ENCODE data around the gene GSTM4. TPM values are rescaled to one million over a fixed set of nuclear protein-coding genes. Genes with fewer than 3 reads are reported as not detected.
A peak's percentile ranks its signal among the peaks of the same experiment; 100 is the strongest.
"Not testable (repeated sequence)": the region's sequence is repeated elsewhere in the genome, so short reads cannot be mapped to it uniquely, and the experiment has no call there.

The GSTM4 gene
- total RNA-seq, 4 donors from 2014 or later = 16.3 to 47.0 (median 35.2) TPM

- no peak for DNase-seq (ENCODE audit: low spot score in 2 of 2)
- 79% methylated on average over 6 of the region's 6 CpGs; no CpG with 5 or more reads in 1 of the 2 donors for WGBS, 2 donors
These were observed 34.0 kb downstream of the GSTM4 start for GRCh38 chr1:109689844-109690405.

GRCh38 chr1:109691759-109692158, 35.9 kb downstream of the GSTM4 start:
- DNase-seq (ENCODE audit: low spot score in 2 of 2) = no peak
- TF ChIP-seq EP300 (IDR thresholded peaks at IDR 0.05) (no peak), POLR2A (IDR thresholded peaks at IDR 0.05) (no peak)
- TF ChIP-seq, protein P1, sequence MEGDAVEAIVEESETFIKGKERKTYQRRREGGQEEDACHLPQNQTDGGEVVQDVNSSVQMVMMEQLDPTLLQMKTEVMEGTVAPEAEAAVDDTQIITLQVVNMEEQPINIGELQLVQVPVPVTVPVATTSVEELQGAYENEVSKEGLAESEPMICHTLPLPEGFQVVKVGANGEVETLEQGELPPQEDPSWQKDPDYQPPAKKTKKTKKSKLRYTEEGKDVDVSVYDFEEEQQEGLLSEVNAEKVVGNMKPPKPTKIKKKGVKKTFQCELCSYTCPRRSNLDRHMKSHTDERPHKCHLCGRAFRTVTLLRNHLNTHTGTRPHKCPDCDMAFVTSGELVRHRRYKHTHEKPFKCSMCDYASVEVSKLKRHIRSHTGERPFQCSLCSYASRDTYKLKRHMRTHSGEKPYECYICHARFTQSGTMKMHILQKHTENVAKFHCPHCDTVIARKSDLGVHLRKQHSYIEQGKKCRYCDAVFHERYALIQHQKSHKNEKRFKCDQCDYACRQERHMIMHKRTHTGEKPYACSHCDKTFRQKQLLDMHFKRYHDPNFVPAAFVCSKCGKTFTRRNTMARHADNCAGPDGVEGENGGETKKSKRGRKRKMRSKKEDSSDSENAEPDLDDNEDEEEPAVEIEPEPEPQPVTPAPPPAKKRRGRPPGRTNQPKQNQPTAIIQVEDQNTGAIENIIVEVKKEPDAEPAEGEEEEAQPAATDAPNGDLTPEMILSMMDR (IDR thresholded peaks at IDR 0.05) = no peak
- H3K4me3 ChIP-seq = no peak overlapping the region
- no peaks in the 10 kb centered on the region for H3K9me3 ChIP-seq
- no peaks in the 10 kb centered on the region for H3K4me1 ChIP-seq
- 47% methylated on average over 6 of the region's 6 CpGs; no CpG with 5 or more reads in 1 of the 2 donors for WGBS, 2 donors
- no peaks in the 10 kb centered on the region for H3K27me3 ChIP-seq
- H3K36me3 ChIP-seq = no peaks in the 10 kb centered on the region
- peak overlapping the region in 1 of 4 donors; percentile 17 for H3K27ac ChIP-seq

More at GRCh38 chr1:109689844-109690405, 34.0 kb downstream of the GSTM4 start:
- Histone ChIP-seq H3K4me1 (no peaks in the 10 kb centered on the region), H3K27me3 (no peaks in the 10 kb centered on the region), H3K9me3 (no peaks in the 10 kb centered on the region), H3K4me3 (no peak overlapping the region), H3K36me3 (no peaks in the 10 kb centered on the region), H3K27ac (no peak overlapping the region)
- TF ChIP-seq, protein P1 (IDR thresholded peaks at IDR 0.05) = no peak
- no peak for TF ChIP-seq POLR2A (IDR thresholded peaks at IDR 0.05)
- no peak for TF ChIP-seq EP300 (IDR thresholded peaks at IDR 0.05)

DNA sequence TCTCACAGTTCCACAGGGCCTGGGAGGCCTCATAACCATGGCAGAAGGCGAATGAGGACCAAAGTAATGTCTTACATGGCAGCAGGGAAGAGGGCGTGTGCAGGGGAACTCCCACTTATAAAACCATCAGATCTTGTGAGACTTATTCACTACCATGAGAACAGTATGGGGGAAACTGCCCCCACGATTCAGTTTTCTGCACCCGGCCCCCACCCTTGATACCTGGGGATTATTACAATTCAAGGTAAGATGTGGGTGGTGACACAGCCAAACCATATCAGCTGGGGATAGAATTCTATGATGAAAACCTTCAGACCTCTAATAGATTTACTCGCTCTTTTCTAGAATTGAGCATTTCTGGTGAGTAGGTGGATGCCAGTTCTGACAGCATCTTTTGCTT, 38.5 kb downstream of the GSTM4 start:
- not testable (repeated sequence) for DNase-seq (ENCODE audit: low spot score in 2 of 2); H3K27ac ChIP-seq; H3K4me3 ChIP-seq; H3K27me3 ChIP-seq; H3K36me3 ChIP-seq; H3K9me3 ChIP-seq; H3K4me1 ChIP-seq
- WGBS, 2 donors = 85% methylated on average over 5 of the region's 5 CpGs; no CpG with 5 or more reads in 1 of the 2 donors

DNA sequence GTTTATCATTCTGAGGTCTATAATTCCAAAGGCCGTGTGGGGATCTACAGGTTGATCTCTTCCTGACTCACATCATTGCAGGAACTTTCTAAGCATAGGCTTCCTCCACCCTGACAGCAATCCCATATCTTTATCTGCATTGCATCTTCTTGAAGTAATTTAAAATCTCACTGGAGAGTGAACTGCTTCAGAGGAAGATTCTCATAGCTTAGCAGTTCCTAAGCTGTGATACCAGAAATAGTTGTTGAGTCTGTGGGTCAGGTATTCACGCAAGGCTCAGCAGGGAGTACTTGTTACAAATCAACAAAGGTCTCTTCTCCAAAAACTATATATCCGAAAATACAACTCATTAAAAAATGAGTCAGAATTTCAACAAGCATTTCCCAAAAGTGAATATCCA, 39.2 kb downstream of the GSTM4 start:
- not testable (repeated sequence) for H3K36me3 ChIP-seq; H3K9me3 ChIP-seq; H3K27me3 ChIP-seq; H3K4me3 ChIP-seq; DNase-seq (ENCODE audit: low spot score in 2 of 2); H3K4me1 ChIP-seq; H3K27ac ChIP-seq
- 83% methylated on average over 3 of the region's 3 CpGs; no CpG with 5 or more reads in 1 of the 2 donors for WGBS, 2 donors

DNA sequence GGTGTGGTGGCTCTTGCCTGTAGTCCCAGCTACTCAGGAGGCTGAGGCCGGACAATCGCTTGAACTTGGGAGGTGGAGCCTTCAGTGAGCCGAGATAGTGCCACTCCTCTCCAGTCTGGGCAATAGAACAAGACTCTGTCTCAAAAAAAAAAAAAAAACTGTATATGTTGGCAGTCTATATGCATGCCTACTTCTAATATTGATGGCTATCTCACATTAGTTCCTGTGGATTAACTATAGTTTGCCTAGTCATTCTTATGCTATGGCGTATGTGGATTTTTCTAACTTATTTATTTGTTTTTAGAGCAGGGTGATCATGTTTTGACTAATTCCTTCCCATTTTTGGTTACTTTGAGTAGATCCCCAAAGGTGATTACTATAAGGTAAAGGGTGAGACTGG, 41.2 kb downstream of the GSTM4 start:
- WGBS, 2 donors = 89% methylated on average over 4 of the region's 4 CpGs; no CpG with 5 or more reads in 1 of the 2 donors
- TF ChIP-seq, protein P1 (IDR thresholded peaks at IDR 0.05) = no peak
- TF ChIP-seq EP300 (IDR thresholded peaks at IDR 0.05) (no peak), POLR2A (IDR thresholded peaks at IDR 0.05) (no peak)
- H3K9me3 ChIP-seq = no peaks in the 10 kb centered on the region

DNA sequence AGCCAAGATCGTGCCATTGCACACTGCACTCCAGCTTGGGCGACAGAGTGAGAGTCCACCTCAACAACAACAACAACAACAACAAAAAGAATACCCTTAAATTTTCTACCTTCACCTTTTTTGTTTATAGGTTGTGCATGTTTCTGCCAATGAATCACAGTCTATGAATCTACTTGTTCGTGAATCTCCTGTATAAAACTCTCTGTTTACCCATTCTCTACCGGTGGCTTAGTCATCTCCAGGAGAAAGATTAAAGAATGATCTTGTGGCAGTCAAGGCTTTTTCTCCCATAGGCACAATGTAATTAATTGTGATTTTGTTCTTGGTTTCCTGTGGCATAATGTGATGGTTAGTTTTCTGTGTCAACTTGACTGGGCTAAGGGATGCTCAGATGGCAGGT, 42.0 kb downstream of the GSTM4 start:
- DNase-seq (ENCODE audit: low spot score in 2 of 2); H3K9me3 ChIP-seq; H3K4me1 ChIP-seq; H3K27ac ChIP-seq; H3K4me3 ChIP-seq; H3K27me3 ChIP-seq; H3K36me3 ChIP-seq: not testable (repeated sequence)
- WGBS, 2 donors = 92% methylated on average over 4 of the region's 4 CpGs; no CpG with 5 or more reads in 1 of the 2 donors

More for the DNA sequence above, 41.2 kb downstream of the GSTM4 start:
- Histone ChIP-seq H3K36me3 (no peaks in the 10 kb centered on the region), H3K27me3 (no peaks in the 10 kb centered on the region), H3K4me3 (no peak overlapping the region), H3K27ac (no peak overlapping the region), H3K4me1 (no peaks in the 10 kb centered on the region)
- DNase-seq (ENCODE audit: low spot score in 2 of 2) = no peak

- 91% methylated on average over 3 of the region's 3 CpGs for WGBS, 2 donors
- DNase-seq (ENCODE audit: low spot score in 2 of 2); H3K27ac ChIP-seq; H3K9me3 ChIP-seq; H3K4me3 ChIP-seq; H3K27me3 ChIP-seq; H3K4me1 ChIP-seq; H3K36me3 ChIP-seq: not testable (repeated sequence)
These were observed 47.0 kb downstream of the GSTM4 start for GRCh38 chr1:109702940-109703339.

Measured in tibial nerve (tissue), 4 donors.